ELR (cell line): ENCODE results near the gene CLDN15.

Experiments
- DNase-seq: peaks from one replicate; pipeline ENCODE4 v3.0.0-alpha.2; 2015; ENCODE audit warnings: low read depth

CLDN15 gene

DNA sequence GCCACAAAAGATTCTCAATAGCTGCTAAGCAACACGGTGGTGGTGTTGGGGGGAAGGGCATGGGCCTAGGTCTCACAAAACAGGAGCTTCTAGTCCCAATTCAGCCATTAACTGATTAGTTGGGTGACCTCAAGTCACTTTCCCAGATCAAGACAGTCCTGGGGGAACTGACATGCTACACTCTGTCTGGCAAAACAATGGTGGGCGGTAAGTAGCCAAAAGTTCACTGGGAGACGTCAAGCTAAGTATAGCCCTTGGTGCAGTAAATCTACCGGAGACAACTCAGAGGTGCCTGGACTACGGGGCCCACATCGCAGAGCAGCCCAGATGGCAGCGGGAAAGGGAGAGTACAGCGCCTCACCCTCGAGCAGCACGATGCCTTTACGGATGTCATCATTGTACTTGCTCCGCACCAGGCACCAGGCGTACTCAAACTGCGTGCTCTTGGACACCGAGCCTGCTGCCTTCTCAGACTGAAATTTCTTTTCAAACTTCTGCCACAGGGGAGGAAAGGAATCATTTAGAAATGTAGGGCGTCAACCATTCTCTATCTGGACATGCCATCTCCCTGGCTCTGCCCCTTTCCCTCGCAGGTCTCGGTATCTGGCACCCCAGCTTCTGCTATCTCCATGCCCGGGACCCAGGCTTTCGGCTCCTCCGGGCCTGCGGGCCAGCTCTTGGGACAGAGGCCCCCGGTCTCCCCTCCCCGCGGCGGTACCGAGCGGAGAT lies 6.2 kb upstream of the CLDN15 start:
- peak; percentile 15 for DNase-seq

DNA sequence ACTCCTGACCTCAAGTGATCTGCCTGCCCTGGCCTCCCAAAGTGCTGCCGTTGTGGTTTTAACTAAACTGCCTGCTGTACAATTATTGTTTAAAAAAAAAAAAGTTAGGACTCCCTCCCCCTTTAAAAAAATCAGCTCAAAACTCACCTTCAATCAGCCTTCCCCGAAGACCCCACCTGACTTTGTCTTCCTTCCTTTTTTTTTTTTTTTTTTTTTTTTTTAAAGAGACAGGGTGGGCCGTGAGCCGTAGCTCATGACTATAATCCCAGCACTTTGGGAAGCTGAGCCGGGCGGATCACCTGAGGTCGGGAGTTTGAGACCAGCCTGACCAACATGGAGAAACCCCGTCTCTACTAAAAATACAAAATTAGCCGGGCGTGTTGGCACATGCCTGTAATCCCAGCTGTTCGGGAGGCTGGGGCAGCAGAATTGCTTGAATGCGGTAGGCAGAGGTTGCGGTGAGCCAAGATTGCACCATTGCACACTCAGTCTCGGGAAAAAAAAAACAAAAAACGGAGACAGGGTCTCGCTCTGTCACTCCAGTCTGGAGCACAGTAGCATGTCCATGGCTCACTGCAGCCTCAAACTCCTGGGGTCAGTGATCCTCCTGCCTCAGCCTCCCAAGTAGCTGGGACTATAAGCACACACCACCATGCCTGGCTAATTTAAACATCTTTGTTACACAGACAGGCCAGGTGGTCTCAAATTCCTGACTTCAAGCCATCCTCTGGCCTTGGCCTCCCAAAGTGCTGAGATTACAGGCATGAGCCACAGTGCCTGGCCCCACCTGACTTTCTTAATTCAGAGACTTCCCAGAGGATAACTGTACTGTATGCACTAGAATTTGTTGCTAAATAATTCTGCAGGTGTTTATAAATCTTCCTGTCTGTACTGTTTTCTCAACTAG lies 4.1 kb upstream of the CLDN15 start:
- no peak for DNase-seq

DNA sequence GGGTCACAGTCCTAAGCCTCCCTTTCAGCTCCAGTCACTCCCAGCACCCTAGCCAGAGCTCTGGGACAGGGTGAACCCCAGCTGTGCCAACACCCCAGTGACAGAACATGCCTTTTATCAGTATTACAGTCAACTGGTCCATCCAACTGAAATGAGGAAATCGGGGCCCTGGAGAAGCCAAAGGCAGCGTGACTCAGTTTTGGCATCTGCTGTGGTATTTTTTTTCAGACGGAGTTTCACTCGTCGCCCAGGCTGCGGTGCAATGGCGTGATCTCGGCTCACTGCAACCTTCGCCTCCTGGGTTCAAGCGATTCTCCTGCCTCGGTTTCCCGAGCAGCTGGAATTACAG lies 3.4 kb upstream of the CLDN15 start:
- DNase-seq: no peak

DNA sequence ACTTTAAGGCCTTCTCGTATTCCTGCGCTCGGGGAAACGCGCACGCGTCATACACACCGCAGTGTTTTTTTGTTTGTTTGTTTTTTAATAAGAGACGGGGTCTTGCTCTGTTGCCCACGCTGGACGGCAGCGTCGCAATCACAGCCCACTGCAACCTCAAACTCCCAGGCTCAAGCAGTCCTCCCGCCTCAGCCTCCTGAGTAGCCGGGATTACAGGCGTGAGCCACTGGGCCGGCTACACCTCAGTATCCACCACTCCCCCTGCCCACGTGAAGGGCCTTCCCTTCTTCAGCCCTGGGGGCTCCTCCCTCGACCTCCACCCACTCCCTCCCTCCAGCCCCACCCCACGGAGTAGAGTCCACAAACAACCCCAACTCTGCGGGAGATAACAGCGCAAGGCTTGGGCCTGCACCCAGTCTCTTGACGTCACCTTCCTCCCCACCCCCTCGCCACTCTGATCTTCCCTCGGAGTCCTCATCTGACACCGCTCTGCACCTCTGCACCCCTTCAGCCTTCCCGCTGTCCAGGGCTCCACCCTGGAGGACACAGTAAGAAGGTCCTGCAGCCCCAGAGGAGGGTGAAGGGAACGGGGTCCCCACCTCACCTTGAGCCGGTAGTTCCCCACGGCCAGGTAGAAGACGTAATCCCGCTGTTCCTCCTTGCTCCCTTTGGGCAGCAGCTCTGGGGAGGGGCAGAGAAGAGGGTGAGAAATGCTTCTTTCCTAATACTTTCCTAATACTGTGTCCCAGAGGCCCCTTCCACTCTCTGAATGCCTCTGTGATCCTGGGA lies 2.8 kb upstream of the CLDN15 start:
- no peak for DNase-seq

DNA sequence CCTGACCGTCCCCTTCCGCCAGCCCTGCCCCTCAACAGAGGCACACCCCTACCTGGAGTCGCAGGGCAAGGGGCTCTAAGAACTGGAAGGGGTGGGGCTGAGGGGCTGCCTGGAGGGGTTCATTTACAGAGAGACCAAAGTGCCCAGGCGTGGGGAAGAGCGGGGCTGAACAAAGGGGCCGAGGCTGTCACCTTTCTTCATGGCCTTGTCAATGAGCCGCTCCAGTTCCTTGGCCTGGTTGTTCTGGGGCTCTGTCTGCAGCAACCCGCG lies 2.3 kb upstream of the CLDN15 start:
- DNase-seq: no peak

DNA sequence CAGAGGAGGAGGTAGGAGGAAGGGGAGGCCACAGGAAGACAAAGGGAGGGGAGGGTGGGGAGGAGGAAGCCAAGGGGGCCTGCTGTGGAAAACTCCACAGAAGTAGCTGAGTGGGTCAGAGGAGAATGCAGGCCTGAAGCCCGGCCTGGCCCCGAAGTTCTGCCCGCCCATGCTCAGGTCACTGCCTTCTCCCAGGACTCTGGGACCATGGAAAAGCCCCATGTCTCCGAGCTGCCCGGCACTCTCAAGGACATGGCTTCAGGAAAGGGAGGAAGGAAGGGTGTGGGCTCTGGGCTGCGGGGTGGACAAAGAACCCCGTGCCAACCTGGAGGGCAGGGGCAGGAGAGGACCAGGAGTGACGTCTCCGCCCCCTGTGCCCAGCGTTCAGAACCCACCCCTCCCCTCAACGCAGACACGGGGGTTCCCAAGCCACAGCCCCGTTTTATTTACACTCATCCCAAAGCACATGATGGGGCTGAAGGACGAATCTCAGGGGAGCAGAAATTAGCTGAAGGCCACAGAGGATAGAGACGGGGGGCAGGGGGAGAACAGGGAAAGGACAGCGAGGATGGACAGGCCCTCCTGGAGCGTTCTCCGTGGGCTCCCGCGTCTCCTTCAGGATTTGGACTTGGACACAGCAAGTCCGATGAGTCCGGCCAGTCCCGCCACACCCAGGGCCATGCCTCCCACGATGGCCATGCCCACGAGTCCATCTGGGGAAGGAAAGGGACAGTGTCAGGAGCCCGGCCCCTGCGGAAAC lies 1.8 kb upstream of the CLDN15 start:
- no peak for DNase-seq

DNA sequence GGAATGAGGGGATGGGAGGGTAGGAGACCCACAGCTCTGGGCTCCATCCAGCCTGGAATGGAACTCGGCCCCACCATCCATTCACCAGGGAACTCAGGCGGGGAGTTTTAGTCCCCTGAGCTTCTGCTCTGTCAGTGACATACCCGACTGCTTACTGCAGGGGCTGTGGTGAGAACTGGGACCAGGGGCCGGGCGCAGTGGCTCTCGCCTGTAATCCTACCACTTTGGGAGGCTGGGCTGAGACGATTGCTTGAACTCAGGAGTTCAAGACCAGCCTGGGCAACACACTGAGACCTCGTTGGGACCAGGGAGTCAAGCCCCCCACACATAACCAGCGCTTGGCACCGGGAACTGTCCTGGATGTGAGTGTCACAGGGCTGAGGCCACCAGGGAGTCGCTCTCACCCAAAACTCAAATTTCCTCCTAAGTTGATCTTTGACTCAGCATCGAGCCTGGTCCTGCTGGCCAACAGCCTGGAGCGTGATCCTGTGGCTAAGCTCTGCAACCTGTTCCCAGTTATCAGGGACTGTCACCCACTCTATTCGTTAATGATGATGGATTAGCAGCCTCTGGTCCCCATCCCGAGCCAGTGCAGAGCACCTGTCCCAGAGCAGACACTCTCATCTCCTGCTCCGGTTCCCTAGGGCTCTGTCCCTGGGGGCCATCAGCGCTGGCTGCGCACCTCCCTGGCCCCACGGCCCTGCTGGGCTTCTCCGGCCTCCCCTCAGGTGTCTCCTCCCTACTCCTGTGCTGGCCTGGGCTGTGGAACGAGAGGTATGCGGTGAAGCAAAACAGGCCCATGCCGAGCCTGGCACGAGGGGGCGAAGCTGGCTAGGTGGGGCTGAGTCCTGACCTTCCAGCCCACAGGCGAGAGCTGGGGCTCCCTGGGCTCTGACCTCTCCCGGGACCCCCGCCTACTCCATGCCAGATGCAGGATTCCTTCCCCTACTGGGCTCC lies 902 bp upstream of the CLDN15 start:
- no peak for DNase-seq

DNA sequence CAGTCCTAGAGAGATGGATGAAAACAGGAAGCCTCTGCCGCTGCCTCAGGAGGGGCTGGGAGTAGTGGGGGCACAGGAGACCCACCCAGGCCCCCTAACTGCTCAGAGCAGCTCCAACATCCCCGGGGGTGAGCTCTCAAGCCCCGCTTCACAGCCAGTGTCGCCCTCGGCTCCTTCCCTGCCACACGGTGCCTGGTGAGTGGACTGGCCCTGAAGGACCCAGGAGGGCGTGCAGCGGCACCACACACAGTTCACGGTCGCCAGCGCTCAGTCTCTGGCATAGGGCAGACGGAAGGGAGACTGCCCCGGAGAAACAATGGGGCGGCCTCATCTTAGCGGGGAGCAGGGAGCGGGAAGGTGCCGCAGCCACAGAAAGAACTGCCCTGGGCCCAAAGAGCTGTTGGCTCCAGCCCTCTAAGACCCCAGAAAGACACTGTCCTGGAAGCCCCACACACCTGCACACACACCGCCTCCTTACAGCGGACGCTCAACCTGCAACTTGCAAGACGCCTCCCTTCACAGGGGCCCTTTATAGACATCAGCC lies 1.2 kb downstream of the CLDN15 start:
- DNase-seq: no peak

DNA sequence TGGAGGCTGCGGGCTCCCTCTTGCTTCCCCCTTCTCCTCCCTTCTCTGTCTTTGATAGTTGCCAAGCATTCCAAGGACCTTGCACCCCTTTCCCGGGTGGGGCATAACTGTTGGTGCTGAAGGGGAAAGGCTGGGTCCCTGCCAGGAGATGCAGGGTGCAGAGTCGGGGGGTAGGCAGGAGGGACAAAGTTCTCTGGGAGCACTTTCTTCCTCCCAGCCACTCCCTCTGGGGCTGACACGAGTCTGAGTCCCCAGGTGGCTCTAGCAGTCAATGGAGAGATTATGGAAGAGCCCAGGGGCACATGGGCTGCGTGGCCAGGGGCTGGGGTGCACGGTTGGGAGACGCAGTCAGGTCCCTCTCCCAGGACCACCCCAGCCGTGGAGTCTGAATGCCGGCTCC lies 2.1 kb downstream of the CLDN15 start:
- DNase-seq: no peak

DNA sequence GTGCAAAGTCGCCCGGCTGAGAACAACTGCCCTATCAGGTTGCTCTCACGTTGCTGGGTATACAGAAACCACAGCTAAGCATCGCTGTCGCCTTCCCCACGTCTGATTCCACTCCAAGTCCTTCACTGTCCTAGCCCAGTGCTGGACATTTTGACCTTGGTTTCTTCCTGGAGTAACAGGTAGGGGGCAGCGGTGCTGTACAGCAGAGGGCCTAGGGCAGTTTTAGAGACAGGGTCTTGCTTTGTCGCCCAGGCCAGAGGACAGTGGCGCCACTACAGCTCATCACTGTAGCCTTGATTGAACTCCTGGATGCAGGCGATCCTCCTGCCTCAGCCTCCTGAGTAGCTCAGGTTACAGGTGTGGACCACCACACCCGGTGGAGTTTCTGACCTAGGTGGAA lies 2.6 kb downstream of the CLDN15 start:
- peak; percentile 21 for DNase-seq

DNA sequence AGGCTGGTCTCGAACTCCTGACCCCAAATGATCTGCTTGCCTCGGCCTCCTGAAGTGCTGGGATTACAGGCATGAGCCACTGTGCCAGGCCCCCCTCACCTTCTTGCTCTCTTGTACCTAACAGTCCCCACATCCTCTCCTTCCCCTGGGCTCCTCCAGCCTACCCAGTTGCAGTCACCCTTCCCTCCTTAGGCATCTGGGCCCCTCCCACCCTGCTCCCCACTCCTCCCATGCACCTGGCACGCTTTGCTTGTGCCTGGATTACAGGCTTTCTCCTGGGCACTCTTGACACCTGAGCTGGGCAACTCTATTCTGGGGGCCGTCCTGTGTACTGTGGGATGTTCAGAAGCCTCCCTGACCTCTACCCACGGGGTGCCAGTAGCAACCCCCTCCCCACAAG lies 3.0 kb downstream of the CLDN15 start:
- DNase-seq: no peak

DNA sequence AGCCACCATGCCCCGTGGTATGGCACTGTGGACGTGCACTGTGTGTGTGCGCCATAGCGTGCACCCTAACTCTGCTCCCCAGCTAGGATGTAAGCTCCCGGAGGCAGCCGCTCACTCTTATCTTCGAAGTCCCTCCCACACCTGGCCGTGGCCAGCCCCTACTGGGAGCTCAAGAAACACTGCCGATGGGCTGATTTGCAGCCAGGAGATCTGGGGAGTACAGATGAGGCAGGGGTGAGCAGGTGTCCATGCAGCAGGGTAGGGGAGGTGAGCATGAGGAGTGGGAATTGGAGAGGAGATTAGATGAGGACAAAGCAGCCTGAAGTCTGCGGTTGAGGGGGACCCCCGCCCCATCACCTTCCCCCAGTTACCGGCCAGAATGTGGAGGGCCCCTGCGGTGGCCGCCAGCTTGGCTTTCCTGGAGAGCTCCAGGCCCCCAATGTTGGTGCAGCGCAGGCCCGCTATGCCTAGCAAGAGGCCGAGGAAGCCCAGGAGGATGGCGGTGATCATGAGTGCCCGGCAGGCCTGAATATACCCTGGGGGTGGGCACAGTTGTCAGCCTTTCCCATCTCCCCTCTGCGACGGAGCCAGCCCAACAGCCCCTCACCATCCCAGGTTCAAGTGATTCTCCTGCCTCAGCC lies 3.6 kb downstream of the CLDN15 start:
- no peak for DNase-seq

DNA sequence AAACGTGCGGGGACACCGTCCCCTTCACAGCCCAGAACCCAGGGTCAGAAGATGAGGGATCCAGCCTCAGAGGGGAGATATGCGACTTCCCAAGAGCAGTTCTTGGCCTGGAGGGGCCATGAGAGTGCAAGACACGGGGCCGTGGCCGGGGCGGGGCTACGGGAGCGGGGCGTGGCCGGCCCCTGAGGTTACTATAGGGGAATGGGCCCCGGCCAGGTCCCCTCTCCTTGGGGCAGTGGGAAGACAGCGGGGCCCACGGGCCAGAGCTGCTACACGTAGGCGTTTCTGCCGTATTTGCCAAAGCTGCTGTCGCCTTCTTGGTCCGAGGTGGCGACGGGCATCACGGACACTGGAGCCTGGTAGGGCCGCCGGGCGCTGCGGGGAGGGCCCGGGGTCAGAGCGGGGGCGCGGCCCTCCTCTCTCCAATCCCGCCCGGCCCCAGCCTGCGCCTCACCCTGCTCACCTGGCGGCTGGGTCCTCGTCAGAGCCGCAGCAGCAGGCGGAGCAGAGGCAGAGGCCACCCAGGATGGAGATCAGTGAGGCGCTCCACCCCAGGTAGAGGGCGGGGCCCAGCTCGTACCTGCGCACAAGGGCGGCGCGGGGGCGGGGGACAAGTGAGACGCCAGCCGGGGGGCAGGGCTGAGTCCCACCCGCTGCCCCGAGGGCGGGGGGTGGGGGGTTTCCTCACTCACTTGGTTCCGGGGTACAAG lies 5.3 kb downstream of the CLDN15 start:
- no peak for DNase-seq

DNA sequence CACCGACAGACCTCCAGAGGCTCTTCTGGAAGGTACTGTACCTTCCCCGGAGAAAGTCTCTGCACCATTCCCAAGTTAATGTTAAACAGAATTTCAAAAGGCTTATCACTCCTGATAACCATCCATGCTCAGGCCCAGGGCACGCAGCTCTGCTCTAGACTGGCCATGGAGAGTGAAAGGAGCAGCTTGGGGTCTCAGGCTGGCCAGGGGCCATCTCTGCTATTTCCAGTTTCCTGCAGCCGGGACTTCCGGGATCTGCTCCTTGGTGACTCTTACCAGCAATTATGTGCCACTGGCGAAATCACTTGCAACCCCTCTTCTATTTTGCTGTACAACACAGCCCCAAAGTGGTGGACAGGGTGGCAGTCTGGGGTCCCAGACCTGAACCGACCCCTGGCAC lies 6.0 kb downstream of the CLDN15 start:
- DNase-seq: peak; percentile 24

DNA sequence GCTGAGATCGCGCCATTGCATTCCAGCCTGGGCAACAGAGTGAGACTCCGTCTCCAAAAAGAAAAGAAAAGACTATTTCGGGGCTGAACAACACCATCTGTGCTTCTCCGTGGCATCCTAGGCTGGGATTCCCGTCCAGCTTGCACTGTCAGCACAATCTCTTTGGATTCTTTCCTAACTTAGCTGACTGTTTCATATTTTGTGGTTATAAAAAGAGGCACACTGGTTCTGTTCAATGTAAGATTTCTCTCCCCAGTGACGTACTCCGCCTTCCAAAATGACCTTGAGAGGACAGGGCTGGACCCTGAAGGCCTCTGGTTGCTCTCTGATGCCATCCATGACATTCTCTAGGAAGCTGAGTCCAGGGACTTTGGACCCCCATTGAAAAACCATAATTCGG lies 10.9 kb downstream of the CLDN15 start:
- DNase-seq: no peak

DNA sequence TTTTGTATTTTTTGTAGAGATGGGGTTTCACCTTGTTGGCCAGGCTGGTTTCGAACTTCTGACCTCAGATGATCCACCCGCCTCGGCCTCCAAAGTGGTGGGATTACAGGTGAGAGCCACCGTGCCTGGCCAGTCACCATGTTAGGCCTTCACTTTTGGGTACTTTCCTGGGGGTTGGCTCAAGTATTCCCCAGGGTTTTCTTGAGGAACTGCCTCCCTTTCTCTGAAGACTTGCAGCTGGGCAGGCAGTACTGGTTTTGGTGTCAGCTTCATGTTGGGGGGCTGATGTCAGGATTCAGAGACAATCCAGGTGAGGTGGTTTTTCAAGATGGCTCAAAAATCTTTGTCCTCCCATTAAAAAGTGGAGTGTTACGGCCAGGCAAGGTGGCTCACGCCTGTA lies 12.0 kb downstream of the CLDN15 start:
- no peak for DNase-seq

DNA sequence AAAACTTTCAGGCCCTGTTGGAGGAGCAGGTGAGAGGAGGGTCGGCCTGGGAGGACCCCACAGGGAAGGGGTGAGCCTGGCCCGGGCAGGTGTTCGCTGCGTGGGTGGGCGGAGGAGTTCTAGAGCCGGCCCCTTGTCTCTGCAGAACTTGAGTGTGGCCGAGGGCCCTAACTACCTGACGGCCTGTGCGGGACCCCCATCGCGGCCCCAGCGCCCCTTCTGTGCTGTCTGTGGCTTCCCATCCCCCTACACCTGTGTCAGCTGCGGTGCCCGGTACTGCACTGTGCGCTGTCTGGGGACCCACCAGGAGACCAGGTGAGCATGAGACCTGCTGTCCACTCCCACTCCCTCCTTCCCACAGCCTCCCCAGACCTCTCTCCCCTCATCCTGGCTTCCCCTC lies 14.1 kb downstream of the CLDN15 start:
- no peak for DNase-seq

DNA sequence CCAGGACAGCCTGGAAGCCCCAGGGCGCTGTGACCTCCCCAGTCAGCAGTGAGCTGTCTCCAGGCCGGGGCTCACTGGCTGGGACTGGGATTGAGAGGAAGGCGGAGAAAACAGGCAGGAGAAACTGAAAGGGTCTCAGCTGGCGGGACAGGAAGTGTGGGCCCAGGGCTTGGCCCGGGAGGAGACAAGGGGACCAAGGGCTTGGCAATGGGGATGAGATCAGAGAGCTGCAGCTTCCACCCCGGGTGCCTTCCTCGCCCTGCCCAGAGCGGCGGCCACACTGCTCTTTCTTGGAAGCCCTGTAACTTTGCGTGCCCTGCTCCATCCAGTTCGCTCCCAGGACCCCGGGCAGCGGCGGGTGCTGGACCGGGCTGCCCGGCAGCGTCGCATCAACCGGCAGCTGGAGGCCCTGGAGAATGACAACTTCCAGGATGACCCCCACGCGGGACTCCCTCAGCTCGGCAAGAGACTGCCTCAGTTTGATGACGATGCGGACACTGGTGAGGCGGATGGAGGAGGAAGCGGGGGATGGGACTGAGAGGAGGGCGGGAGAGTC lies 15.2 kb downstream of the CLDN15 start:
- no peak for DNase-seq

DNA sequence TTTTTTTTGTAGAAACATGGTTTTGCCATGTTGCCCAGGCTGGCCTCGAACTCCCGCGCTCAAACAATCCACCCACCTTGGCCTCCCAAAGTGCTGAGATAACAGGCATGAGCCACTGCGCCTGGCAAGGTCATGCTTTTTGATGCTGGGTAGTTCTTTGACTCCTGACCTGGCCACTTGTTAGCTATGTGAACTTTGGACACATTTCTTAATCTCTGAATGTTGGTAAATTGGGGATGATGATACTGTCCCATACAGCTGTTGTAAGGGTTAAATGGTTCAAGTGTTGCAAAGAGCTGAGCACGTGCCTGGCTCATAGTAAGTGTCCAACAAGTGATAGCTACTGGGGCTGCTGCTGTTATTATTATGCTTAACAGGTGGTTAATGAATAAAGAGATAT lies 17.3 kb downstream of the CLDN15 start:
- DNase-seq: no peak
